RCC 7860 (cell line): Measurements from ENCODE around the gene ODC1.

Experiments
- DNase-seq: peaks from one replicate; pipeline ENCODE4 v3.0.0-alpha.2; 2015; ENCODE audit warnings: low spot score
- FAIRE-seq: peaks from 2 replicates; lab custom pipeline; 2012; peaks lifted over from hg19 to GRCh38; lab: Jason Lieb, UNC

ODC1 gene

GRCh38 chr2:10435820-10436204 is 12.3 kb downstream of the ODC1 start:
- DNase-seq, result no peak
- FAIRE-seq, result no peak

DNA sequence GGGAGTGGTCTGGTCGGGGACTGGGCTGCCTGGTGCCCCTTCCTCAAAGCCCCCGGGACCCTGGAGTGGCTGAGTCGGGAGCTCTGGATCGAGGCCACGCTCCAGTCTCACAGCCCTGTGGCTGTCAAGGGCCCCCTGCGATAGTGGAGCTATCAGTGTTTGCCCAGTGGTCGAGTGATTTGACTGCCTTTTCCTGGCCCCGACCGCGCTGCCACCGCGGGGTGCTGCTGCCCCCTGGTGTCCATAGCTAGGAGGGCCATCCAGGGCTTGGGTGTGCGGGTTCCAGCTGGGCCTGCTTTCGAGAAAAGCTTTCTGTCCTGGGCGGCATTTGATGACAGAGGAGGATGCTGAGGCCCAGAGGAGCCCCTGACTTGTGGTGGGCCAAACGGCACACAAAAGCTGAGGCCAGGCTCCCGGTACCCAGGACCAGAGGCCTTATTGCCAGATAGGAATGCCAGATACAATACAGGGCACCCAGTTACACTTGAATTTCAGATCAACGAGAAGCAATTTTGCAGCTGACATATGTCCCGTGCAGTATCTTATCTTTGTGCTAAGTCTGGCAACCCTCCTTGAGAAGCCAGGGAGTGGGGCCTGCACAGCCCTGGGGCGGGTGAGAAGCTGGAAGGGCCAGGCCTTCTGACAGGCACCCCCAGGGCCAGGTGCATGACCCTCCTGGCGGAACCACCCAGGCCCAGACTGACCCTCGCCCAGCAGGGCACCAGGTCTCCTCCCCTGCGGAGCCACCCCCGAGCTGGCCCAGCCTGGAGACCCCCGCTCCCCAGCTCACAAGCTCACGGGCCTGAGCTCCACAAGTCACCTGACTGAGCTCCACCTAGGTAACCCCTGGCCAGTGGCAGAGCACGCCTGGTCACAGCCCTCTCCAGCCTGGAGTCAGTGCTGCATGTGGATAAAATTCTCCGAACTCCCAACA is 13.0 kb downstream of the ODC1 start:
- FAIRE-seq (no peak), DNase-seq (peak; percentile 59)

DNA sequence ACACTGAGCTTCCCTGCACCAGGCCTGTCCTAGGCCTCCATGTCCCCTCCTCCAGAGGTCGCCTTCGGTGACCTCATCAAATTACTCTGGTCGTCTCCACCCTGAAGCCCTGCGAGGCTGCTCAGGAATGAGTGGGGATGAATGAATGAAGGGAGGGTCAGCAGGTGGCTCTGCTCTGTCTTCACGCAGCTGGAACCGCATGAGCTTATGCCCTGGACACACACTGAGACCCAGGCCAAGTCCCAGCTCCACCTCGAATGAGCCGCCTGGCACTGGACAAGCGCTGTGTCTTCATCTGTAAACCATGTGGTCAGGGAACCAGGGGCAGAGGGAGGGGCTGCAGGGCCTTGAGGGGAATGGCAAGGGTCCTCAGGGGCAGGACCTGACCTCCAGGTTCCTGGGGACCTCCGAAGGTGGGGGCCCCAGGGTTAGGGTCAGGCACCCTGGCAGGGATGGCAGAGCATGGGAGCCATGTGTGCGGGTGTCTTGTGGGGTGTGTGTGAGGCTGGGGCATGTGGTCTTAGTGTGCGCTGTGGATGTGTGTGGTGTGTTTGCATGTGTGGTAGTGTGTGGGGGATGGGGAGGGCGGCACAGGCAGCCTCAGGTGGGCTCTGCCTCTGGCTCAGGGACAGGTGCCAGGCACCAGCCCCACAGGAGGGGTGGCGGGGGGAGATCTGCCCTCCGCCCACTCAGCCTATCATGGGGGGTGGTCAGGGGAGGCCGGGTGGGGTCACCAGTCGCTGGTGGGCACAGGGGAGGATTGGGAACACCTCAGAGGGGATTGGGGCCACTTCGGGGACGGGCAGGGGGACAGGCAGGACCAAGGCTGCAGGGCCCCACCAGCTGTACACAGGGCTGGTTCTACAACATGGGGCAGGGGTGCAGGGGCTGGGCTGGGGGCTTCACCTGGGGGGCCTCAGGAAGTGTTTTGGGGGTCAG is 13.9 kb downstream of the ODC1 start:
- no peak for FAIRE-seq

GRCh38 chr2:10433264-10433946 is 14.7 kb downstream of the ODC1 start:
- FAIRE-seq, result no peak

More for the DNA sequence above, 13.9 kb downstream of the ODC1 start:
- DNase-seq, result no peak

GRCh38 chr2:10432311-10433181 is 15.6 kb downstream of the ODC1 start:
- DNase-seq (no peak), FAIRE-seq (no peak)

More at GRCh38 chr2:10433264-10433946, 14.7 kb downstream of the ODC1 start:
- no peak for DNase-seq

GRCh38 chr2:10431797-10432196 is 16.3 kb downstream of the ODC1 start:
- FAIRE-seq, result no peak
- no peak for DNase-seq

GRCh38 chr2:10430886-10431622 is 17.1 kb downstream of the ODC1 start:
- DNase-seq (no peak), FAIRE-seq (no peak)

DNA sequence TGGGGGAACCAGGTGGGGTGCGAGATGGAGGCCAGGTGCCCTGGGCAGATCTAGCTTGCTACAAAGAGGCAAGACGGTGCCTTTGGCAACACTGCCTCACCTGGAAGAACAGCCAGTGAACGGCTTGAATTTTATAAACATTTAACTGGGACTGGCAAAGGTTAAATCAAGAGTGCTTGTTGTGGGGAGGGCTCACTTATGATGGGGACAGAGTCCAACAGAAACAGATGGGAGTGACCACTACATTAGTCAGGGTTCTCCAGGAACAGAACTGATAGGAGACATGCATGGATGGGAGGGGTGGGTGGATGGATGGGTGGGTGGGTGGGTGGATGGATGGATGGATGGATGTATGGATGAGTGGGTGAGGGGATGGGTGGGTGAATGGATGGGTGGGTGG is 19.2 kb downstream of the ODC1 start:
- DNase-seq (no peak), FAIRE-seq (no peak)

GRCh38 chr2:10428355-10428754 is 19.8 kb downstream of the ODC1 start:
- FAIRE-seq, result no peak
- no peak for DNase-seq

GRCh38 chr2:10427618-10427949 is 20.5 kb downstream of the ODC1 start:
- DNase-seq (no peak), FAIRE-seq (no peak)

DNA sequence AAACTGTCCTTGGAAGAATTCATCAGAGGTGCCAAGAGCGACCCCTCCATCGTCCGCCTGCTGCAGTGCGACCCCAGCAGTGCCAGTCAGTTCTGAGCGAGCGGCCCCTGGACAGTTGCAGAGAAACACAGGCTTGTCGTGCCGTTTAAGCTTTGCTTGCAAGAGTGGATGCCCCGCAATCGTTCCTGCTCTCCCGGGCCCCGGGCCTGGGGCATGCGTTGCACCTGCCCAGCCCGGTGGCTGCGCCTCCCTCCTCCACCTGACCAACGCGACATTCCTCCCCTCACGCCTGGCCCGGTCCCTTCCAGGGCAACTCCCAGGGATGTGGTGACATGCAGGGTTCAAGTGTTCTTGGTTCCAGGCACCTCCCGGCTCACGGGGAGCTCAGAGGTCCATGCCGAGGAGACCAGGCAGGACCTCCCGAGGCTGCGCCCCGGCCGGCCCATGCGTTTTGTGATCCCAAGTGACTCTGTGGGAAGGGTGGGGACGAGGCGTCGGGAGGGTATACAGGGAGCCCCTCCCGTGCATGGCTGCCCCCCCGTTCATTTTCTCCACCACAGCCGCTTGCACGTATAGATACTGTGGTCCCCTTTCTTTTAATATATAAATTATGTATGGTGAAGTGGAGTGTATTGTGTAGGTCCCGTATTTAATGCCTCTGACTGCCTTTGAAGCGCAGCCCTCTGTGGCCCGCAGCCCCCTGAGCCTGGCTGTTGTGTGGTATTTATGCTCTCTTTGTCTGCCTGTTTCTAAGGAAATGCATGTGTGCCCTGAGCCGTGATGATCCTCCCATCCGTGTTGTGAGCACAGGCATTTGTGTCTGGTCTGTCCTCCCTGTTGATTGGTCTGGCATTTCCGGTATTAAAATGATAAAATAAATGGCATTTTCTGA is 21.2 kb downstream of the ODC1 start:
- no peak for FAIRE-seq
- DNase-seq, result no peak

DNA sequence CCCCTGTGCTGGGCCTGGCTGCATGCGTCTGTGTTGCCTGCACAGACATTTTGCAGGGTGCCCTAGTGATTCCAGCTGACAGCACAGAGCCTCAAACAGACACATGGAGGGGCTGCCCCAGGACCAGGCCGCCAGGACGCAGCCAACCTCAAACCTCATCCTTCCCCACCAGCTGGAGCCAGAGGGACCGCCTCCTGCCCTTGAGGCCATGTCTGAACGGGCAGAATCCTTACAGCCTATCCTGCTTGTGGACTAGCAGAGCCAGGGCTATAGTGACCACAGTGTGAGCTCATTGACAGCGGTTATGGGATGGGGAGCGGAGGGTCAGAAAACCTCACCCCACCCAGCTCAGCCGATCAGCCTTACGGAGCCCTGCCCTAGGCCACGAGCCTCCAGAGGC is 22.4 kb downstream of the ODC1 start:
- FAIRE-seq, result no peak

DNA sequence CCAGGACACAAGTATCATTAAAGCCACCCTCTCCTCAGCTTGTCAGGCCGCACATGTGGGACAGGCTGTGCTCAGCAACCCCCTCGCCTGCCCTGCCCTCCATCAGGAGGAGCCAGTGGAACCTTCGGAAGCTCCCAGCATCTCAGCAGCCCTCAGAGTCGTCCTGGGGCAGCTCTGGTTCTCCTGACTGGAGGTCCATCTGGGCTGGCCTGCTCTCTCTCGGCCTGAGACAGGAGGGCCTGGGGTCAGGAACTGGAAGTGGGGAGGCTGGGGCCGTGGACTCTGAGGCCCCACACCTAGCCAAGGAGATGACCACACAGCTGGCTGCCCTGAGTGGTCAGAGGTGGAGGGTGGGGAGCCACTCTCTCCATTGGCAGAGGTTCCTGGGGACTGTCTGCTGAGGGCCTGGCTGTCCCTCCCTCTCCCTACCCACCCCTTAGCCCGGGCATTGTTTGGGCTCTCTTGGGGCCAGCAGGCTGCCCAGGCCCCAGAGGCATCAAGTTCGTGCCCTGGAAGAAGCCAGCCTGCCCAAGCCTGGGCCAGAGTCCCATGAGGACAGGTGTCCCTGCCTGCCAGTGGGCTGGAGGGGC is 23.1 kb downstream of the ODC1 start:
- no peak for DNase-seq
- FAIRE-seq, result no peak

More for the DNA sequence above, 22.4 kb downstream of the ODC1 start:
- no peak for DNase-seq

GRCh38 chr2:10424051-10424450 is 24.1 kb downstream of the ODC1 start:
- DNase-seq (no peak), FAIRE-seq (no peak)

- FAIRE-seq, result no peak
- DNase-seq, result no peak
These were observed 24.7 kb downstream of the ODC1 start for GRCh38 chr2:10423400-10423774.

DNA sequence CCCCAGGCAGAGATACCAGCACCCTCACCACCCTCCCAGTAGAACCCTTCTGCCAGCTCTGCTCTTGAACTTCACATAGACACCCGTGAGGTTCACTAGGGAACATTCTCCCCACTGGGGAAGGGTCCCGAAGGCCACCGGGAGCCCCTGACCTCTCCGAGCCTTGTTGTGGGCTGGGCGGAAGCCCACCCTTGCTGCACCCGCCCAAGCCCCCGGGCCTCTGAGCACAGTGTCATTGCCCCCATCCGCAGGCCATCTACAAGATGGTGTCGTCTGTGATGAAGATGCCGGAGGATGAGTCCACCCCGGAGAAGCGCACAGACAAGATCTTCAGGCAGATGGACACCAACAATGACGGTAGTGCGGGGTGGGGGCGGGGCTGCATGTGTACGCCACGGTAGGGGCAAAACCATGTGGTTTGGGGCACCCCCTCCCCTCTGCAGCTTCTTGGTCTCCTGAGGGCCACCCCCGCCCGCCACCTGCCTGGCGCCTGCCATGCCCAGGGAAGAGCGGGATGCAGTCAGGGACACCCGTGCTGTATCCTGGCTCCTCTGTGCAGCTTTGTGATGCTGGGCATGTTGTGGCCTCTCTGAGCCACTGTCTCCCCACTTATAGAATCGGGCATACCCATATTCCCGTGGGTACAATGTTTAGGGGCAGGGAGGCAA is 25.3 kb downstream of the ODC1 start:
- no peak for FAIRE-seq
- DNase-seq, result no peak

- FAIRE-seq, result no peak
These were observed 25.9 kb downstream of the ODC1 start for GRCh38 chr2:10422251-10422650.

More at GRCh38 chr2:10422251-10422650, 25.9 kb downstream of the ODC1 start:
- no peak for DNase-seq
